AG04450 (cell line): Measurements from ENCODE around the gene ELF4. TPM values are rescaled to one million over a fixed set of nuclear protein-coding genes. Genes with fewer than 3 reads are reported as not detected.

Experiments
- CTCF ChIA-PET: fragments of 300-600, 350-600 bp; formaldehyde crosslinking; extraction: SDS; loops from one replicate; lab custom pipeline; 2022; ENCODE audit warnings: antibody characterized with exemption, inconsistent platforms; lab: Charles Lee
- POLR2A ChIA-PET: fragments of 350-600 bp; formaldehyde crosslinking; extraction: SDS; loops from one replicate; lab custom pipeline; 2021; ENCODE audit warnings: antibody characterized with exemption, inconsistent platforms; lab: Yijun Ruan, JAX
- DNase-seq: peaks from one replicate; pipeline ENCODE4 v3.0.0-alpha.2; 2011; ENCODE audit warnings: low read depth, low spot score
- H3K27ac ChIP-seq: one replicate; pipeline ENCODE4 v1.5.1; 2012; ENCODE audit warnings: low read depth, low read length, control low read depth
- H3K27me3 ChIP-seq: one replicate; pipeline ENCODE4 v1.6.0; 2012; ENCODE audit warnings: low read length; ENCODE audit not compliant: control insufficient read depth, insufficient read depth
- H3K4me3 ChIP-seq: 2 replicates; pipeline ENCODE4 v1.5.1; 2011; ENCODE audit warnings: mild to moderate bottlenecking, low read depth, low read length, control low read depth
- H3K9me3 ChIP-seq: 2 replicates; pipeline ENCODE4 v1.5.1; 2012; ENCODE audit warnings: low read length; ENCODE audit not compliant: control insufficient read depth, insufficient read depth
- polyA plus RNA-seq: library from polyadenylated mRNA; depleted of rRNA; stranded (reverse); fragments of >200 nt; gene quantifications from 2 replicates; pipeline ENCODE4 v1.2.3, GENCODE V29; 2011
- TF ChIP-seq, protein P1 (sequence below): IDR thresholded peaks from 2 replicates; pipeline ENCODE4 v1.5.1; 2011; ENCODE audit warnings: low read depth, low read length, control low read depth, inconsistent platforms

ELF4 gene
- polyA plus RNA-seq, 1 experiment, result 17.7 TPM

DNA sequence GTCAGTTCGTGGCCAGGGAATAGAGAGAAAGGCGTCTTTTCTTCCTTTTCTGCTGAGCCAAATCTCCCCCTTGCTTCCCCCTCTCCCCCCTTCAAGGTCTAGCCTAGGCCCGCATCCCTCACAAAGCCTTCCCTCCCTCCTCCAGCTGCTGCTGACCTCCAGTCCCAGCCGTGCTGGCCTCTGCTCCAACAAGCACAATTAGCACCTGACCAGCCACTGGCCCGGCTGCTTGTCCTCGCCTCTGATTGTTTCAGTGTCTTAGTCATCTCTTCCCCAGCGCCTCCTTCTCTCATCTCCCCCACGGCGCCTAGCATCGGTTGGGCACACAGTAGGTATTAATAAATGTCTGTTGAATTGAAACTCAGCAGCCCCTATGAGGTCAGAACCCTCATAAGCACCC is 4.2 kb downstream of the ELF4 start:
- no peak overlapping the region for H3K27ac ChIP-seq
- no peaks in the 10 kb centered on the region for H3K27me3 ChIP-seq
- no peak overlapping the region for H3K4me3 ChIP-seq
- no peaks in the 10 kb centered on the region; the same call in 1 of the 2 replicates for H3K9me3 ChIP-seq
- ChIA-PET POLR2A (no interaction called here), CTCF (no interaction called here)
- DNase-seq, result no peak
- TF ChIP-seq, protein P1, sequence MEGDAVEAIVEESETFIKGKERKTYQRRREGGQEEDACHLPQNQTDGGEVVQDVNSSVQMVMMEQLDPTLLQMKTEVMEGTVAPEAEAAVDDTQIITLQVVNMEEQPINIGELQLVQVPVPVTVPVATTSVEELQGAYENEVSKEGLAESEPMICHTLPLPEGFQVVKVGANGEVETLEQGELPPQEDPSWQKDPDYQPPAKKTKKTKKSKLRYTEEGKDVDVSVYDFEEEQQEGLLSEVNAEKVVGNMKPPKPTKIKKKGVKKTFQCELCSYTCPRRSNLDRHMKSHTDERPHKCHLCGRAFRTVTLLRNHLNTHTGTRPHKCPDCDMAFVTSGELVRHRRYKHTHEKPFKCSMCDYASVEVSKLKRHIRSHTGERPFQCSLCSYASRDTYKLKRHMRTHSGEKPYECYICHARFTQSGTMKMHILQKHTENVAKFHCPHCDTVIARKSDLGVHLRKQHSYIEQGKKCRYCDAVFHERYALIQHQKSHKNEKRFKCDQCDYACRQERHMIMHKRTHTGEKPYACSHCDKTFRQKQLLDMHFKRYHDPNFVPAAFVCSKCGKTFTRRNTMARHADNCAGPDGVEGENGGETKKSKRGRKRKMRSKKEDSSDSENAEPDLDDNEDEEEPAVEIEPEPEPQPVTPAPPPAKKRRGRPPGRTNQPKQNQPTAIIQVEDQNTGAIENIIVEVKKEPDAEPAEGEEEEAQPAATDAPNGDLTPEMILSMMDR, result no peak

DNA sequence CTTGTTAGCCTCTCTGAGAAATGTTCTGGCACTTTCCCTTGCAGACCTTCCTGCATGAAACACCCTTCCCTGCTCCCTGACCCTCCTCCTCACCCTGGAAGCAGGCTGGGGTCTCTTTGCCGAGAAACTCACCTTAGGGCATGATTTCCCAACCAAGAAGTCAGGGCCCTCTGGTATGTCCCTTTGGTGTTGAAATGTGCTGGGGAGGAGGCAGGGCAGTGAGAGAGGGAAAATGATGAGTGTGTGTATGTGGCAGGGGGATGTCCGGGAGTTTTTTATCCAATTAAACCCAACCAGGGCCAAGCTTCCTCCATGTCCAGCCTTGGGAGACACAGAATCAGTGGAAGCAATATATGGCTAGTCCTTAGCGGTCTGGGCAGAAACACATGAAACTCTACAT is 5.1 kb downstream of the ELF4 start:
- TF ChIP-seq, protein P1, result no peak
- no peak for DNase-seq
- H3K27ac ChIP-seq, result no peak overlapping the region
- H3K4me3 ChIP-seq, result no peak overlapping the region
- no peaks in the 10 kb centered on the region for H3K27me3 ChIP-seq
- CTCF ChIA-PET, result interaction anchor here (1.1 kb wide), 1 partner anchor 45 kb away, joined by 5 read pairs; no protein-coding TSS in a partner anchor
- POLR2A ChIA-PET, result no interaction called here
- H3K9me3 ChIP-seq, result no peaks in the 10 kb centered on the region; the same call in 1 of the 2 replicates

DNA sequence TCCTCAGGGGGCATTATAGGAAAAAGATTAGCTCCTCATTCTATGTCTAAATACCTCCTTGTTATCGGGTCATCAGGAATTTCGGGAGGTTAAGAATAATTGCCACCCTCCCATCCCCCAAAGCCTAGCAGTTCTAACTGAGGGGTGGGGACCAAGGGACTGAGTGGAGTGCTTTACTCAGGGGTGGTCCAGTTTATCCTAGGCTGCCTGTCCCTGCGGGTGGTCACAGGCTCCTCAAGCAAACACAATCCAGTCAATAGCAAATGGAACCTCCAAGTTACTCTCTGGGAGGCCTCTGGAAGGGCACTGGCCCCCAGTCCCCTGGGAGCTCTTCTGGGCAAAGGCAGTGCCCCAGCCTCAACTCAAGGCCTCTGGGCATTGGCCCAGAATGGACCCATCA is 6.7 kb downstream of the ELF4 start:
- POLR2A ChIA-PET, result no interaction called here
- Histone ChIP-seq H3K9me3 (no peaks in the 10 kb centered on the region), H3K4me3 (no peak overlapping the region), H3K27ac (no peak overlapping the region), H3K27me3 (no peaks in the 10 kb centered on the region)
- TF ChIP-seq, protein P1, result no peak
- DNase-seq, result no peak
- CTCF ChIA-PET, result no interaction called here

DNA sequence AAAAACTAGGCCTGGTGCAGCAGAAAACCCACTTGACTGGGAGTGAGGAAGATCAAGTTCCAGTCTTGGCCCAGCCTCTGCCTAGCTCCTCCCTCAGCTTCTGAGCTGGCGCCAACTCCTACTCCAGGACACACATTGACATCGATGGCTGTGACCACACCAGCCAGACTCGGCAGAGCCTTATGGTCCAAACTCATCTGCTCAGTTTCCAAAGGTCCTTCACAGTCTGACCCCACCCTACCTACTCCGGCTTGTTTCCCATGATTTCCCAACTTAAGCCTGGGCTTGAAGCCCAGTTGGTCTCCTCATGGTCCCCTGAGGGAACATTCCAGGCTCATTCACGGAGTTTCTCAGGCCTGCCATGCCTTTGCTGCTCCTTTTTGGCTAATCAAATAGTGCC is 10.1 kb downstream of the ELF4 start:
- H3K4me3 ChIP-seq, result no peak overlapping the region
- DNase-seq, result no peak
- H3K27me3 ChIP-seq, result no peaks in the 10 kb centered on the region
- H3K9me3 ChIP-seq, result no peaks in the 10 kb centered on the region
- ChIA-PET CTCF (interaction anchor here (1.1 kb wide), 1 partner anchor 21 kb away, joined by 4 read pairs; no protein-coding TSS in a partner anchor), POLR2A (no interaction called here)
- TF ChIP-seq, protein P1, result no peak
- H3K27ac ChIP-seq, result no peak overlapping the region

DNA sequence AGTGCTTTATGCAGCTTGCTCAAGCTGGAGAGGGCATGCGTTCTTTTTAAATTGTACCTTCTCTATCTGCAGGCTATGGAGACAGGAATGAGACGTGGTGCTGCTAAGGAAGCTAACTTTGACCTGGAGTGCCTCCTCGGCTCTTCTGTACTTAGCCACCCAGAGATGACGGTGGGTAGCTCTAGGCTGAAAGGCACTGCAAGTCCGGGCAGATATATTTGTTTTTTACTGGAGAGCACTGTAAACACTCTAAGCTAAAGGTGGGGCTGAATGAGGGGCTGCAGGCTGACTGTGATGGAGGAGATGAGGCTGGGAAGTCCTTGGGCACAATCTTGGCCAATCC is 12.1 kb downstream of the ELF4 start:
- Histone ChIP-seq H3K4me3 (no peak overlapping the region), H3K27ac (no peak overlapping the region), H3K27me3 (no peaks in the 10 kb centered on the region), H3K9me3 (no peaks in the 10 kb centered on the region)
- TF ChIP-seq, protein P1, result no peak
- no peak for DNase-seq
- ChIA-PET POLR2A (no interaction called here), CTCF (no interaction called here)
